Vagina (tissue), 2 donors: ENCODE results near the gene RGS21.

Source experiments
- CTCF ChIP-seq, 3 experiments: fragments of 450-650 bp in 2 of 3; fragments of 200-600 bp in 1 of 3; sonication (generic) in 1 of 3; IDR thresholded peaks; one replicate each; pipeline ENCODE4 v1.5.1; 2017 to 2019; ENCODE audit warnings: antibody characterized with exemption in 3 of 3, mild to moderate bottlenecking in 2 of 3, moderate library complexity in 2 of 3
- POLR2A ChIP-seq, 2 donors: fragments of 450-650 bp; IDR thresholded peaks; one replicate each; pipeline ENCODE4 v1.6.1; 2017; ENCODE audit warnings: antibody characterized with exemption in 2 of 2, mild to moderate bottlenecking in 2 of 2, moderate library complexity in 2 of 2

DNA sequence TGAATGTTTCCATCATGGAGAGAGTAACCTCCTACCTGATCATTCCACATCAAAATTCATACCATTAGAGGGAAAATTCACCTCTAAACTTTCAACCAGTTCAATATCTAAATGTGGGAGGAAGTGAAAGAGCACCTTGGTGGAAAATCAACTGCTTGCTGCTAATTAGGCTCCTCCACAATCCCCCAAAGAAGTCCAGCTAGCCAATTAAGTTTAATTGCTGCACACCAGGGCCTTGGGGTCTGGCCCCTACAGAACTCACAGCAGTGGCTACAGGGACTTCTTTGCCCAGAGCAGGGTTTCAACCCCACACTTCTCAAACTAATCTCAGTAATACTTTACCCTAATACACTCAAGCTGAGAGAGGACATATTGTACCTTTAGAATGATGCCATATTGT is 62.1 kb downstream of the RGS21 start:
- TF ChIP-seq CTCF (IDR thresholded peaks at IDR 0.05) (no peak), POLR2A (IDR thresholded peaks at IDR 0.05) (no peak)
